Hypothalamus (tissue), 51 donors: ENCODE results near the gene LDLRAD3.
A peak's percentile ranks its signal among the peaks of the same experiment; 100 is the strongest.

ENCODE experiments used
- DNase-seq, 51 donors: peaks; one replicate each; lab custom pipeline; 2025; lab: John Stamatoyannopoulos, UW

Gene LDLRAD3

DNA sequence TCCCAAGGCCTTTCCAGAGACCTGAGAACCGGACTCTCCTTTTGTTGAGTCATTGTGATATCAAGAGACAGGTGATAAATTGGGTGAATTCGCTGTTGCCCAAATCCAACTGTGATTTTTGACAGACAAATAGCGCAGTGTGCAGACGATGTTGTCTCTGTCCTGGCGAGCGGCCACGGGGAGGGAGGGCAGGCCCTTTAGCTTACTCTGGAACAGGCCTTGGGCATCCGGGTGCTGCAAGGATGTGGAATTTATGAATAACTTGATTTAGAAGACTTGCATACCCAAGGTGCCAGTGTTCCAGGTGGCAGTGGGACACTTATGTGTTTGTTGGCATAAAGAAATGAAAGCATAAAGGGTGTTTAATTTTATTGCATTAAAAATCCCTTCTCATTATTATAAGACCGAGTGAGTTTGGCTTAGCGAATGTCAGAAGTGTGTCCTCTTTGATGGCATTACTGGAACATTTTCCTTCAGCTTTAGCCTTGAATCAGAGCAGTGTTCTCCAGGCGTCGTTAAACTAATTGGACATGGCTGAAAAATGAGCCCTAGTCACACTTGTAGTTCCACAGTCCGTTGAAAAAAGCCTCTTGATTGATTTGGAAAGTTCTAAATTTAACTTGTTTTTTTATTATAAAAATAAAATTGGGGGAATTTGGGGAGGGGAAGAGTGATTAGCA is 9.4 kb downstream of the LDLRAD3 start:
- peak in 41 of 51 donors; percentile 7 to 78 (median 49) for DNase-seq

DNA sequence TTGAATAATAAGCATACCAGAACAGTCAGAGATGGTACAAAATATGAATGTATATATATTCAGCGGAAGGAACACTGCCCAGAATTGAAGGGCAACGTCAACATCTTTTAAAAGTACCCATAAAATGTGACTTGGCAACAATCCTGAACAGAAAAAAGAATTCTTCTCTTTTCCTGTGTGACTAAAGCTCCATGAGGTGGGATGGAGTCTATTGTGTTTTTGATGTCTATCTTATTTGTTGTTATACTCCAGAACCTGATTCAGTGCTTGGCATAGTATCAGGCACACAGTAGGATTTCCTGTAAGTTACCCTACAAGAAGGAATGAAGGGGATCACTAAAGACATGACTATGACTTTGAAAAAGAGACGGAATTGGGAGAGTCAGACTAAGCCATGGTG is 10.3 kb downstream of the LDLRAD3 start:
- no peak for DNase-seq

GRCh38 chr11:35955636-35956035 is 11.8 kb downstream of the LDLRAD3 start:
- DNase-seq, result no peak

- DNase-seq, result no peak
Observed at GRCh38 chr11:35962369-35963138, 18.7 kb downstream of the LDLRAD3 start.

DNA sequence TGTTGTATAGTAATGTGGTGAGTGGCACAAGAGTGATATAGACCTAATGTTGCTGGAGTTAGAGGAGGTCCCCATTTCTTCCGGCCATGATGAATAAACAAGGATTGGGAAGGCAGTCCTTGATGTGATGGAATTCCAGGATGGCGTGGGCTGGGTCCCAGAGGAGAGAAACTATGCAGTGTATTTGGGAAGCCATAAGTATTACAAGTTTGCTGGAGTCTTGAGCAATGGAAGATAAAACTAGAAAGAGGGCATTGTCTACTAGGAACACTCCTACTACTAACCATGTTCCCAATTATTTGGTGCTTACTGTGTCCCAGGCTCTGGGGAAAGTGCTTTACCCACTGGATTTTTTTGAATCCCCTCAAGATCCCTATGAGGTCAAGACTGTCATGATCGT is 20.0 kb downstream of the LDLRAD3 start:
- no peak for DNase-seq

- DNase-seq, result no peak
Observed at GRCh38 chr11:35964841-35965240, 21.0 kb downstream of the LDLRAD3 start.

DNA sequence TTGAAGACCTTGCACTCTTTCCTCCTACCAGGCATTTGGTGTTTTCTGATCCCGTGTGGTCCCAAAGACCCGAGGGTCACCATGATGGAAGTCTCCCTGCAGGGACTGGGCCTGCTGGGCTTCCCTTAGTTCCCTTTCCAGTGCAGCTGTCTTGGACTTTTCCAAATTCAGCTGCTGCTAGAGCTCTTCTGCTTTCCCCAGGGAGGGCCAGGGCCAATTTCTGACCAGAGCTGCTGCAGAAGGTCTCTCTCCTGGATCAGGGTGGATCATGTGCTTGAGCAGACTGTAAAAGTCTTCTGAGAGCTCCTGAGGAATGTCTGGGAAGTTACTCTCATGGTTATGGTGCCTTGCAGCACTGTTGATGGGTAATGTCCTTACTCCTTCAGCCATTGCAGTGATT is 23.2 kb downstream of the LDLRAD3 start:
- DNase-seq, result no peak

DNA sequence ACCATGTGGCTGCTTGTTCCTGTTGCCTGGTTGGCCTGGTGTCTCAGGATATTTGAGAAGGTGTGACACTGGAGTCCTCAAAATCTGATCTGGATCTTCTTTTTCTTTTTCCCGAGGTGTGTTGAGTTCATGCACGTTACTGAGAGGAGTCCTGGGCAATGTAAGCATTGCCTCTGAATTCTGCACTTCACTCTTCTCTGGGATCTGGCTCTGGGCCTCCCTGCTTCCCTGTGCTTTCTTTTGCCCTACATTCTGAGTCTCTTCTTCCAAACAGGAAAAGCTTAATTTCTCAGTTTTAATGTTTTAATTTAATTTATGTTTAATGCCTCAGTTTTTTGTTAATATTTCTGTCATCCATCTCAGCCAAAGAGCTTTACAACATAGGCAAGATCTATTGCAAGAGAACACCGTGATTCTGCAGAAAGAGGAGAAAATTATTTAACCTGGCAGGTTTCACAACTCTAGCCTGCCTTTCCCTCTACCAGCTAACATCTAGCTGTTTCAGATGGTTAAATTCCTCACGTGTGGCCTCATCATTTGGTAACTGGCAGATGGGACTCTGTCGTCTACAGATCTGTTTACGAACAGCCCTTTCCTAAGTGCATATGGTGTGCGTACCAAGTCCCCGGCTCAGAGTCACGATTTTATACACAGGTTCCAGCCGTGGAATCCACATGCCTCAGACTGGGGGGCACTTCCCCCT is 24.7 kb downstream of the LDLRAD3 start:
- DNase-seq, result no peak

DNA sequence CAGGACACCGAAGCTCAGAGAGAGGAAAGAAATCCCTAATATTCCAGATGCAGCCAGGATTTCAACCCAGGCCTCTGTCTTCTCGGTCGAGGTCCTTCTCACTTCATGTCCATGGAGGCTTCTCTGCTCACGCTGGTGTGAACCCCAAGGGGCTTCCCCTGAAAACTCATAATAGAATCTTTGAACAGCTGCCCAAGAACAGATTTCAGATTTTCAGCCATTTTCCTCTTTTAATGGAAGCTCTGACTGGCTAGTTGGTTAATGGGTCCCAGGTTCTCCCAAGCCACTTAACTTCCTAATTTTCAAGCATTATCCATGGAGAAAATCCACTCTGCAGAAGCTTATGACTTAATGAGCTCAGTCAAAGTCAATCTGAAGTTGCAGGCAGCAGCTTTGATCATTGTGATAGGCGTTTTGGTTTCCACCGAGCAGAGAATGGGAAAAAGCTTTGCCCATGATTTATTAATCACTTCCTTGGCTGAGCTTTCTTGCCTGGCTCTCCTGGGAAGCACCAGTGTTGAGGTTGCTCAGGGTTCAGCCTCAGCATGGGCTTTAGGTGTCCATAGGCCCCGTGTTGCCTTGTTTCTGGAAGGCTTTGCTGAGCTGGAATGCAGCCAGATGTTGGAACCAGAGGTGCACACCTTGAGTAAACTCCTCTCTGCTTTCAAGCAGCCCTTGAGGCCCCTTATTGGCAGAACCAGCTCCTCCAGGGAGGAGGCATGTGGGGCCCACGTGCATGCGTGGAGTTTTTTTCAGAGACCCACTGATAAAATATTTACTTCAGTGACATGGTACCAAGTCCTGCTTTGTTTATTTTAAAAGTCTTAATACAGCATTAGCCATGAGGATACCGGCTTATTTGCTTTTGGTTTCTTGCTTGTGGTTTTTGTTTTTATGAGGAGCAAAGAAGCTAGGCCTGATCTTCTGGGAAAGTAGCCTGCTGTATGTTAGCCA is 25.5 kb downstream of the LDLRAD3 start:
- no peak for DNase-seq

GRCh38 chr11:35970445-35970844 is 26.6 kb downstream of the LDLRAD3 start:
- no peak for DNase-seq

DNA sequence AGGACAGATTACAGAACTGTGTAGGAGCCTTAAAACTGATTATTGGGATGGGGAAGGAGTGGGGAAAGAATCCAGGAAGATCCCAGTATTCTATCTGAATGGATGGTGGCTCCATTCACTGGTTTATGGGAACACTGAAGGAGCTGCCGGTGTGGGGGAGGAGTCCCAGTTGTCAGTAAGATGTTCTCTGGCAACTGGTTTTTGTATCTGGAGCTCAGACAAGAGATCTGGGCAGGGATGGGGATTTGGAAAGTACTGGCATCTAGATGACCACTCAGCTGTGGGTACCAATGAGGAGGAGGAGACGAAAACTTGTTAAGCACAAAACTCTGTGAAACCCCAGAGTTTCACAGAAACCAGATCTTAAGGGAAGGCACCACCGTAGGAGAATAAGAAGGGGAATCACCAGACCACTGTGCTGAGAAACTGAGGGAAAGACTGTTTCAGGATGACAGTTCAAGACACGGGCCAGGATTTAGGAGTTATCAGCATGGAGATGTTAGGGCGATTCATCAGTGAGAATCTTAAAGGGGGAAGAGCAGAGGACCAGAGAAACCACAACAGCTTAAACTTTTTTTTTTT is 28.1 kb downstream of the LDLRAD3 start:
- peak in 1 of 51 donors; percentile 7 for DNase-seq

- DNase-seq, result no peak
Observed at GRCh38 chr11:35974882-35975589, 31.2 kb downstream of the LDLRAD3 start.

- no peak for DNase-seq
Observed at GRCh38 chr11:35976434-35976833, 32.6 kb downstream of the LDLRAD3 start.

GRCh38 chr11:35978183-35978582 is 34.3 kb downstream of the LDLRAD3 start:
- no peak for DNase-seq

GRCh38 chr11:35978891-35979290 is 35.0 kb downstream of the LDLRAD3 start:
- DNase-seq, result no peak

DNA sequence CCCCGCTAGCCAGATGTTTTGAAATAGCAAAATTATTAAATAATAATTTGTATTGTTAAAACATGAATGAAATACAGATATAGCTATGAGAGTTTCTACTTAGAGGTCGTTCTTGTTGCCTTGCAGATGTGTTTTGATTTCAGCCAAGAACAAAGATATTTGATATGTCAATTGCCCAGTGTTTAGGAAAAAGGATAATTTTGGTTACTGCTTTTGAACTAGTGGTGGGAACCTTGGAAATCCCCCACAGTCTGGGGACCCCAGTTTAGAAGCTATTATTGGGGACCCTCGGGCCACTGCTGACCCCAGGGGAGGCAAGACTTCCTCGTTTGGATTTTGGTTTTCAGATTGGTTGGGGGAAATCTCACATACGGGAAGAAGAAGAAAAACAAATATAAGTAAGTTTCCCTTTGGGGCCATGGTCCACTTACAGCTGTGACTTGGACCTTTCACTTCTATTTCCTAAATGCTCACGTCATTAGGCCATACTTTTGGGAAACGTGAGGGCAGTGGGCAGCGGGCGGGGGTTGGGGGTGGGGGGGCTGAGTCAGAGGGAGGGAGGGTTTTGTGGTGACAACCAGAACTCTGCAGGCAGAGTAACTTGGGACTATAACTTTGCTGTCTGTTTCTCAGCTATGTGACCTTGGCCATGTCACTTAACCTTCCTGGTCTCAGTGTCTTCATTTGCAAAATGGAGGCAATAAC is 37.0 kb downstream of the LDLRAD3 start:
- DNase-seq, result no peak

DNA sequence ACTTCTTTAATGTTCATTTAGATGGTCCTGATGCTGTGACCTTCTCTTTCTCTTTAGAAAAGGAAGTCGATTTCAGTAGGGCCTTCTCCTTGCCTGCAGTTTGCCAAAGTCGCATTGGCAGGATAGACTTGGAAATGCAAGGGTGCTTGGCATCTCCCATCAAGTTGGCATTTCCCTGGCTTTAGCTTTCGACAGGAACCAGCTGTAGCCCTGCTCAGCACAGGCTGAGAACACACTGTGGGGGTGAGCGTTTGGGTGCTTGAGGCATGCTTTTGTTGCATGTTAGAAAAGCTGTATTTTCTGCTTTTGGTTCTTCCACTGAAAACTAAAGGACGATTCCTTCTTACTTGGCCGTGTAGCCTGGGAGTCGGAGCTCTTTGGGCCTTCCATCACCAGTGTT is 37.7 kb downstream of the LDLRAD3 start:
- peak in 12 of 51 donors; percentile 4 to 40 (median 14) for DNase-seq

- DNase-seq, result peak in 1 of 51 donors; percentile 18
Observed at GRCh38 chr11:35982061-35982460, 38.2 kb downstream of the LDLRAD3 start.

DNA sequence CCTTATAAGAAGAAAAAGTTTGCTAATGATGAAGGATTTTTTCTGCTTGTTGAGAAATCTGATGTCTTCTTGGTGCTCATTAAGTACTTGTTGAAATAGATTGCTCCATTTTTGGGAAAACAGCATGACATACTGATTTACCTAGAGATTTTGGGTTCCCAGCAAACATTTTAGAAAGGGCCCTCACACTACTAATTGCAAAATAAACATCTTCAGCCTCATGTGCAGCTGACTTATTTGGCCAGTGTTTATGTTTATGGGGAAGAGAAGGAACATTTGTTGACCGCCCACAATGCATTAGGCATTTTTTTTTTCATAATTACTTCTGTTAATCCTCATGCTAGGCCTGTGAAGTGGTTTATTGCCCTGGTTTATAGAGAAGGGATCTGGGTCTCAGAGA is 40.1 kb downstream of the LDLRAD3 start:
- DNase-seq, result no peak
